Keratinocyte (primary cell): Measurements from ENCODE around the gene PRKCE.

Experiments used
- CTCF ChIP-seq, 3 experiments: IDR thresholded peaks in 1 of 3; conservative IDR thresholded peaks in 1 of 3; optimal IDR thresholded peaks in 1 of 3; 2 replicates in 2 of 3; 3 replicates in 1 of 3; pipeline versions ENCODE3 to v1.5.1; 2011; ENCODE audit warnings: low read length in 3 of 3, mild to moderate bottlenecking in 3 of 3, moderate library complexity in 2 of 3, control low read depth in 1 of 3, inconsistent platforms in 1 of 3; ENCODE audit not compliant: insufficient read depth in 2 of 3; ENCODE audit errors: extremely low read depth in 1 of 3
- EZH2 ChIP-seq: IDR thresholded peaks from one replicate; pipeline ENCODE4 v1.6.1; 2012; ENCODE audit warnings: inconsistent platforms, mild to moderate bottlenecking, low read length, moderate library complexity

GRCh38 chr2:46177461-46178089 is 526.1 kb downstream of the PRKCE start:
- TF ChIP-seq CTCF (optimal IDR thresholded peaks at IDR 0.05 in 1 of 3, IDR thresholded peaks at IDR 0.05 in 1 of 3, conservative IDR thresholded peaks at IDR 0.05 in 1 of 3; ENCODE audit: extremely low read depth in 1 of 3, insufficient read depth in 2 of 3, low read length in 3 of 3) (no peak), EZH2 (no peak)
